ENCODE results near the gene BTBD9. TPM values are rescaled to one million over a fixed set of nuclear protein-coding genes. Genes with fewer than 3 reads are reported as not detected.

BTBD9 gene
- polyA plus RNA-seq, 1 experiment, result 5.4 TPM

GRCh38 chr6:38150021-38150420 lies 489.7 kb downstream of the BTBD9 start:
- no peak for TF ChIP-seq CTCF (IDR thresholded peaks at IDR 0.05; ENCODE audit: insufficient read depth, low read depth, low read length)
- no peaks in the 10 kb centered on the region for H3K27me3 ChIP-seq (ENCODE audit: control insufficient read depth, insufficient read depth, low read length)
- no peak overlapping the region for H3K4me3 ChIP-seq (ENCODE audit: low read depth, low read length)
- ChIA-PET POLR2A (no interaction called here), CTCF (interaction anchor here (1.0 to 1.5 kb wide), 2 partner anchors 116 to 421 kb away, joined by 3 read pairs; no protein-coding TSS in a partner anchor)
- H3K36me3 ChIP-seq (ENCODE audit: control insufficient read depth, insufficient read depth, low read length), result peaks cover 11% of the 10 kb centered on the region
- no peak for DNase-seq (ENCODE audit: low read depth)

DNA sequence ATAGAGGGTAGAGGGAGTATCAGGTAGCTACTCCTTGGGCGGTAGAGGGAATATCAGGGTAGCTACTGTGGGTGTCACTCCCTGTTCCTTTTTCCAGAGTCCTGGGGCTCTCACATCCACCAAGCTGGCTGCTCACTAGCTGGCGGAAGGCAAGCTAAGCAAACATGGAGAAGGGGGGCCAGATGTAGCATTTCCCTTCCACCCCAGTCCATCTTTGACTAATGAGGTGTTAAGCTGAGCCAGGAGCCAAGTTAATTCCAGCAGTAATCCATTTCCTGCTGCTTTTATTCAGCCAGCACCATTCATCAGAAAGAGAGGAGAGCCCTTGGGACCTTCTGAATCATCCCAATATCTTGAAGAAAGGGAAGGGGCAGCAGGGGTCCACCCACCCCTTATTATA lies 490.2 kb downstream of the BTBD9 start:
- H3K4me3 ChIP-seq (ENCODE audit: low read depth, low read length), result no peak overlapping the region
- H3K27me3 ChIP-seq (ENCODE audit: control insufficient read depth, insufficient read depth, low read length), result no peaks in the 10 kb centered on the region
- H3K36me3 ChIP-seq (ENCODE audit: control insufficient read depth, insufficient read depth, low read length), result peaks cover 11% of the 10 kb centered on the region
- no peak for TF ChIP-seq CTCF (IDR thresholded peaks at IDR 0.05; ENCODE audit: insufficient read depth, low read depth, low read length)
- ChIA-PET POLR2A (interaction anchor here (0.7 kb wide), 1 partner anchor 68 kb away, joined by 3 read pairs; no protein-coding TSS in a partner anchor), CTCF (interaction anchor here (1.0 to 1.5 kb wide), 2 partner anchors 115 to 421 kb away, joined by 3 read pairs; no protein-coding TSS in a partner anchor)
- no peak for DNase-seq (ENCODE audit: low read depth)

GRCh38 chr6:38148606-38149005 lies 491.1 kb downstream of the BTBD9 start:
- Histone ChIP-seq H3K36me3 (ENCODE audit: control insufficient read depth, insufficient read depth, low read length) (peaks cover 11% of the 10 kb centered on the region), H3K27me3 (ENCODE audit: control insufficient read depth, insufficient read depth, low read length) (no peaks in the 10 kb centered on the region), H3K4me3 (ENCODE audit: low read depth, low read length) (no peak overlapping the region)
- TF ChIP-seq CTCF (IDR thresholded peaks at IDR 0.05; ENCODE audit: insufficient read depth, low read depth, low read length), result no peak
- ChIA-PET POLR2A (interaction anchor here (0.6 kb wide), 1 partner anchor 278 kb away, joined by 6 read pairs; no protein-coding TSS in a partner anchor), CTCF (interaction anchor here (1.2 kb wide), 1 partner anchor 101 kb away, joined by 3 read pairs; no protein-coding TSS in a partner anchor)
- DNase-seq (ENCODE audit: low read depth), result no peak

- TF ChIP-seq CTCF (IDR thresholded peaks at IDR 0.05; ENCODE audit: insufficient read depth, low read depth, low read length), result no peak
- POLR2A ChIA-PET, result no interaction called here
Observed at GRCh38 chr6:38146734-38147027, 493.0 kb downstream of the BTBD9 start.

GRCh38 chr6:38146021-38146733 lies 493.6 kb downstream of the BTBD9 start:
- H3K36me3 ChIP-seq (ENCODE audit: control insufficient read depth, insufficient read depth, low read length), result peaks cover 3% of the 10 kb centered on the region; the same call in 1 of the 2 replicates
- ChIA-PET CTCF (no interaction called here), POLR2A (no interaction called here)
- TF ChIP-seq CTCF (IDR thresholded peaks at IDR 0.05; ENCODE audit: insufficient read depth, low read depth, low read length), result no peak
- DNase-seq (ENCODE audit: low read depth), result no peak
- no peaks in the 10 kb centered on the region for H3K27me3 ChIP-seq (ENCODE audit: control insufficient read depth, insufficient read depth, low read length)
- no peak overlapping the region for H3K4me3 ChIP-seq (ENCODE audit: low read depth, low read length)

More at GRCh38 chr6:38146734-38147027, 493.0 kb downstream of the BTBD9 start:
- H3K4me3 ChIP-seq (ENCODE audit: low read depth, low read length), result no peak overlapping the region
- H3K27me3 ChIP-seq (ENCODE audit: control insufficient read depth, insufficient read depth, low read length), result no peaks in the 10 kb centered on the region
- H3K36me3 ChIP-seq (ENCODE audit: control insufficient read depth, insufficient read depth, low read length), result peaks cover 3% of the 10 kb centered on the region
- no peak for DNase-seq (ENCODE audit: low read depth)
- CTCF ChIA-PET, result no interaction called here

Measured in BJ (cell line).